ENCODE measurements around the gene COPZ1. TPM values are rescaled to one million over a fixed set of nuclear protein-coding genes. Genes with fewer than 3 reads are reported as not detected.

The COPZ1 gene
- total RNA-seq, 1 donor from 2014 or later, result 129 TPM

DNA sequence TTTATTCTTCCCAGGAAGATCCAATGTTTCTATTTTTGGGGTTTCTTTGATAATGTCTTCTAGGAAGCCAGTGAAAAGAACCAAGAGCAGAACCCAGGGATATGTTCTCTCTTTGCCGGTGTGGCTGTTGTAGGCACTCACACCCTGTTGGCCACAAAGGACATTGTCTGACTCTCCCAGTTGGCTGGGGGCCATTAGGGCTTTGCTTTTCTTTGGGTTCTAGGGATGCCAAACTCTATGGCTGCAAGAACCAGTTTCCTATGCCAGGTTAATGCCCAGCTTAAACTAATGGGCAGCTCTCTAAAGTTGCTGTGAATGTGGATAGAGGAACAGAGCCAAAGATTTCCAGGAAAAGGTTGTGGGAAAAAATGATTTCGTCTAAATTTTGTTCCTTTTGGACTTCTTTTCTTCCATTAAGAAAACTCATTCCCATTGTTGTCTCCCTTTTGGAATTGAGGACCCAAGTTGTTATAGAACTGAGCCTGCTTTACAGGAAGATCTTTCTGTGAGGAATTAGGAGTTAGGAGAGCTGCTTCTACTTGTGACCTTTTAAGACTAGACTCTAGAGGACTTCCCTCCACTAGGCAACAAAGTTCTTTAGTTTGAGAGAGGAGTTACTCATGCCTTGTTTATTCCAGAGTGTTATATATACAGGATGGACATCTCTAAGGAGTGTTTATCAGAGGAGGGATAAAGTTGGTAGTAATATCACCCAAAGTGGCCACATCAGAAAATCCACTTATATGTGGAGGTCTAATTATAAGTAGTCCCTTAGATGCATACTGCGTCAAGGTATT, 13.1 kb downstream of the COPZ1 start:
- intact Hi-C loops (cut with DNase I), result no loop called here
- TF ChIP-seq, protein P1, sequence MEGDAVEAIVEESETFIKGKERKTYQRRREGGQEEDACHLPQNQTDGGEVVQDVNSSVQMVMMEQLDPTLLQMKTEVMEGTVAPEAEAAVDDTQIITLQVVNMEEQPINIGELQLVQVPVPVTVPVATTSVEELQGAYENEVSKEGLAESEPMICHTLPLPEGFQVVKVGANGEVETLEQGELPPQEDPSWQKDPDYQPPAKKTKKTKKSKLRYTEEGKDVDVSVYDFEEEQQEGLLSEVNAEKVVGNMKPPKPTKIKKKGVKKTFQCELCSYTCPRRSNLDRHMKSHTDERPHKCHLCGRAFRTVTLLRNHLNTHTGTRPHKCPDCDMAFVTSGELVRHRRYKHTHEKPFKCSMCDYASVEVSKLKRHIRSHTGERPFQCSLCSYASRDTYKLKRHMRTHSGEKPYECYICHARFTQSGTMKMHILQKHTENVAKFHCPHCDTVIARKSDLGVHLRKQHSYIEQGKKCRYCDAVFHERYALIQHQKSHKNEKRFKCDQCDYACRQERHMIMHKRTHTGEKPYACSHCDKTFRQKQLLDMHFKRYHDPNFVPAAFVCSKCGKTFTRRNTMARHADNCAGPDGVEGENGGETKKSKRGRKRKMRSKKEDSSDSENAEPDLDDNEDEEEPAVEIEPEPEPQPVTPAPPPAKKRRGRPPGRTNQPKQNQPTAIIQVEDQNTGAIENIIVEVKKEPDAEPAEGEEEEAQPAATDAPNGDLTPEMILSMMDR (IDR thresholded peaks at IDR 0.05), result no peak
- ATAC-seq (peak; percentile 19 to 51), DNase-seq (no peak)
- Histone ChIP-seq H3K27ac (peak overlapping the region; percentile 49), H3K27me3 (ENCODE audit: low read depth) (no peaks in the 10 kb centered on the region), H3K9me3 (no peaks in the 10 kb centered on the region), H3K4me1 (peaks cover 31% of the 10 kb centered on the region), H3K36me3 (peaks cover 28% of the 10 kb centered on the region), H3K4me3 (no peak overlapping the region)

DNA sequence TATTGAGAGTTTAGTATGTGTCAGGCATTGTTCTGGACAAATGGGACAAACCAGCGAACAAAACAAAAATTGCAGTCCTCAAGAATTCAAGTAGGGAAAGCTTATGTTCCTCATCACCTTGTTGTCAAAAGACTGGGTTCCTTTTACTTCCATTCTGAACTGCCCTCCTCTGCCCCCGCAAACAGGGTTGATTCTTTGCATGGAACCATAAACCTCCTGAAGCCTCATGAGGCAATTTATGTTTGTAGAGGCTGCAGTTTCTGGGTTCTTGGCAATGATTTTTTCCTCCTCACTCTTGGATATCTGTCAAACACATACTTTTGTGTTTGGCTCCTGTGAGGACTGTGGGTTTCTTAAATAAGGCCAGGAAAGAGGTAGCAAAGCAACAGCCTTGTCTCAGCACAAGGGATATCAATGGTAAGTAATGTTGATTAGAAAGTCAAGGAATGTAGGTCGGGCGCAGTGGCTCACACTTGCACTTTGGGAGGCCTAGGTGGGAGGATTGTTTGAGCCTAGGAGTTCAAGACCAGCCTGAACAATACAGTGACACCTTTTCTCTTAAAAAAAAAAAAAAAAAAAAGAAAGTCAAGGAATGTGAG, 13.9 kb downstream of the COPZ1 start:
- no peak for ATAC-seq
- Histone ChIP-seq H3K27ac (no peak overlapping the region), H3K4me3 (no peak overlapping the region), H3K36me3 (peaks cover 36% of the 10 kb centered on the region), H3K27me3 (ENCODE audit: low read depth) (no peaks in the 10 kb centered on the region), H3K9me3 (no peaks in the 10 kb centered on the region), H3K4me1 (peaks cover 31% of the 10 kb centered on the region)
- intact Hi-C loops (cut with DNase I), result no loop called here
- TF ChIP-seq, protein P1 (IDR thresholded peaks at IDR 0.05), result no peak
- DNase-seq, result no peak

DNA sequence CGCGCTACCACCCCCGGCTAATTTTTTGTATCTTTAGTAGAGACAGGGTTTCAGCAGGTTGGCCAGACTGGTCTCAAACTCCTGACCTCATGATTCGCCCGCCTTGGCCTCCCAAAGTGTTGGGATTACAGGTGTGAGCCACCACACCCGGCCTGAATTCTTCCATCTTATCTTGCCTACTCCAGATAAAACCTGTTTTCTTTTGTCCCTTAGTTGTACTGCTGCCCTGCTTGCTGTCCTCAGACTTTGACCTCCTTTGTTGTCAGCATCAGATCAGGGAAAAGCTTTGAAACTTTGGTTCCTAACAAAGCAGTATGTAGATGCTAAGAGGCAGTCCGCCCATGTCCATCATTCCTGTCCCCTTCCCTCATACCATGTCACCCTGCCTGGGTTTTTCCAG, 15.9 kb downstream of the COPZ1 start:
- peaks cover 31% of the 10 kb centered on the region for H3K4me1 ChIP-seq
- peaks cover 56% of the 10 kb centered on the region for H3K36me3 ChIP-seq
- no peak for DNase-seq

DNA sequence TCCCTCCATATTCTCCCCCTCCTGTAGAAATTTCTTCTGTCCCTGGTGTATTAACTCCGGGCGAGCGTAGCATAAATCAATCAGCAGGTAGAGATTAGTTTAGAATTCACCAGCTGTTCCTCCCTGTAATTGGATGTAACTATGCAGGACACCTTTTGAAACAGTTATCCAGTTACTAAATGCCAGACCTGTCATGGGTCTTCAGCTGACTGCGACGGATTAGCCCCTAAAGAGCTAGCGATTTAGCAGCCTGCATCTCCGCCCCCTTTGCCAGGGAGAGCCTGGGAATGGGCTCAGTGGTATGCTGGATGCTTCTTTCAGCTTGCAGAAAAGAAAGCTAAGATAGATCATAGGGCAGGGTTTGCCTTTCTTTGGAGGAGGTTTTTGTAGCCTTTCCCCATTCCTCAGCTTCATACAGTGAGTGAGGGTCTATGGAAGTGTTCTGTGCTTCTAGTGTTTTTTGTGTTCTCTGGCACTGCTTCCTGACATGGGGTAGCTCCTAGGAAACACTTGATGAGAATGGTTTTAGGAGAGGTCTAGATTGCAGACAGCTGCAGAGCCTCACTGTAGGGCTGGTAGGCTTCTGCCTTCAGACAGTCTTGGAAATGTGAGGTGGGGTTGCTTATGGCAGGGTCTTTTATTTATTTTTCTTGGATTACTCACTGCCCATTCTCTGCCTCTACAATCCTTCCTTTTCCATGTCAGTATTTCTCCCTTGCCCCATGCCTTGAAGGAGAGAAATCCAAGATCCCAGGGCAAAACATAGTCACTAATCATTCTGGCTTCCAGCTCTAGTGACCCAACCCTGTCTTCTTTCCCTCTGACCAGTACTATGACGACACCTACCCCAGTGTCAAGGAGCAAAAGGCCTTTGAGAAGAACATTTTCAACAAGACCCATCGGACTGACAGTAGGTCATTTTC, 16.7 kb downstream of the COPZ1 start:
- intact Hi-C loops (cut with DNase I), result no loop called here
- H3K36me3 ChIP-seq, result peaks cover 64% of the 10 kb centered on the region
- H3K9me3 ChIP-seq, result no peaks in the 10 kb centered on the region
- no peak overlapping the region for H3K27ac ChIP-seq
- DNase-seq, result no peak
- peaks cover 30% of the 10 kb centered on the region for H3K4me1 ChIP-seq
- no peak for ATAC-seq
- TF ChIP-seq, protein P1 (IDR thresholded peaks at IDR 0.05), result no peak
- no peaks in the 10 kb centered on the region for H3K27me3 ChIP-seq (ENCODE audit: low read depth)
- no peak overlapping the region for H3K4me3 ChIP-seq

More for the DNA sequence above, 15.9 kb downstream of the COPZ1 start:
- ATAC-seq, result no peak
- no peak overlapping the region for H3K4me3 ChIP-seq
- intact Hi-C loops (cut with DNase I), result no loop called here
- no peak overlapping the region for H3K27ac ChIP-seq
- TF ChIP-seq, protein P1 (IDR thresholded peaks at IDR 0.05), result no peak
- H3K9me3 ChIP-seq, result no peaks in the 10 kb centered on the region
- H3K27me3 ChIP-seq (ENCODE audit: low read depth), result no peaks in the 10 kb centered on the region

DNA sequence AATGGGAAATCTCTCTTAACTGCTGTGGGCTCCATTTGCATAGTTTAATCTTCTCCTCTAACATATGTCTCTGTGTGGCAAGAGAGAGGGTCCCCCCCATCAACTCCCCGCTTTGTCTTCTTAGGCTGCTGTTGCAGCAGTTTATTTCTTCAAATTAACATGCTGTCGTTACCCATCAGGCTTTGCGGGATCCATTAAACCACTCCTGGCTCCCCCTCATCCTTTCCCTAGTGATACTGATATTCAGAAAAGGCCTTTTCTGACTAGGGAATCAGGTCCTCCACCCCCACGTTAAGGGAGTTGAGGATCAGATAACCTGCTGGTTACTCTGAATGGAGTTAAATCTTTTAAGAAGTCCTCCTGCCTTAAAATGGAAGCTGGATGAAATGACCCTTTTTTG, 24.1 kb downstream of the COPZ1 start:
- no peak for DNase-seq
- Histone ChIP-seq H3K36me3 (peaks cover 76% of the 10 kb centered on the region), H3K27ac (no peak overlapping the region), H3K27me3 (ENCODE audit: low read depth) (no peaks in the 10 kb centered on the region), H3K4me1 (peaks cover 32% of the 10 kb centered on the region), H3K9me3 (no peaks in the 10 kb centered on the region), H3K4me3 (no peak overlapping the region)
- intact Hi-C loops (cut with DNase I), result no loop called here
- TF ChIP-seq, protein P1 (IDR thresholded peaks at IDR 0.05), result no peak
- no peak for ATAC-seq
